SK-N-DZ (cell line): ENCODE results near the gene SDCCAG8.

Experiments used
- DNase-seq: peaks from one replicate; pipeline ENCODE4 v3.0.0-alpha.2; 2015; ENCODE audit warnings: low spot score

Gene SDCCAG8

GRCh38 chr1:243482141-243483022, 226.5 kb downstream of the SDCCAG8 start:
- no peak for DNase-seq

GRCh38 chr1:243483071-243483771, 227.4 kb downstream of the SDCCAG8 start:
- no peak for DNase-seq

- DNase-seq, result no peak
These were observed 228.1 kb downstream of the SDCCAG8 start for GRCh38 chr1:243483952-243484351.

DNA sequence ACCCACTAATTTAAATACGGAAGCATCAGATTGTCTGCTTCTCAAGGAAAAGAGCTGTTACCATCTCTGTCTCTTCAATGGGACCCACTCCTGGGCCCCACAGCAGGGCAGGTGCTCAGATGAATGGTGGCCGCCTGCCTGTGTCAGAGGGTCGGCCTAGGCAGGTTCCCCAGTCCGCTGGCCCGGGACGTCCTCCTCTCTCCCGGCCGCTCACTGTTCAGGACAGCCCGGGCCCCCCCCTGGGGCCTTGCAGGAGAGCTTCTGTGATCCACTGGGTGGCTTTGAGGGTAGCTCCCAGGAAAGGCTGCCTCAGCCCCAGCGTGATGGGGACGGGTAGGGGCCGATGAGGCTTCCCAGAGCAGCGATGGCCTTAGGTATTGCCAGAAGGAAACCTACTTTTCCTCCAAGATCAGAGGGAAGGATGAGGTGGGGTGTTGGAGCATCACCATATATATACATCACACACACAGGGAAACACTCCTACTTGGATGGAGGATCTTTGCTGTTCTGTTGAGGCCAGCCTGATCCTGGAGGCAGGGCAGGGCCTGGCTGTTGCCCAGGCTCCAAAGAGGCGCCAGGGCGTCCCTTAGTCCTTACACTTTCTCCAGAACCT, 231.3 kb downstream of the SDCCAG8 start:
- DNase-seq, result no peak

GRCh38 chr1:243487649-243488227, 231.9 kb downstream of the SDCCAG8 start:
- DNase-seq, result no peak

DNA sequence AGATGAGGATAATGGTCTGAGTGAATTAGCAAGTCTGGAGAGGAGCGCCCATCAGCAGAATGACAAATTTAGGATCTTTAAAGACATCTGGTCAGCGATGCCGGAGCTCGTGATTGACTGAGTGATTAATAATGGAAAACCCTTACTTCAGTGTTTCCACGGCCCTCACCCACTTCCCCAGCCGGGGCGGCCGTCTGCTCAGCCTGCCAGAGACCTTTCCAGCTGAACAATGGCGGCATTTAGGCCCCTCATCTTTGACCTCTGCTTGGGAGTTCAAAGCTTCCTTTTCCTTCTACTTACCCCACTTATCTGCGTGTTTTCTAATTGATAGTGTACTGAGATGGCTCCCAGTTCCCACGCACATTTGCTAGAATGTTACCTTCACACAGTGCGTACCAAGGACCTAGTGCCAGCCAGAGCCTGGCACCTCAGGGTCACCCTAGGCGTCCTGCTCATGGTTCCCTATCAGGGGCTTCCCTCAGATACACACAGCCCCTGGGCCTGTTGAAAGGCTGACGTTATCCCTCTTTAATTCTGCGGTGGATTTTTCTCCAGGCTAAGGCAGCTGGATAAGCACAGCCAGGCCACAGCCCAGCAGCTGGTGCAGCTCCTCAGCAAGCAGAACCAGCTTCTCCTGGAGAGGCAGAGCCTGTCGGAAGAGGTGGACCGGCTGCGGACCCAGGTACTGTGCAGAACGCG, 232.8 kb downstream of the SDCCAG8 start:
- no peak for DNase-seq

GRCh38 chr1:243489158-243489527, 233.3 kb downstream of the SDCCAG8 start:
- DNase-seq, result no peak

GRCh38 chr1:243489681-243490546, 234.1 kb downstream of the SDCCAG8 start:
- no peak for DNase-seq

DNA sequence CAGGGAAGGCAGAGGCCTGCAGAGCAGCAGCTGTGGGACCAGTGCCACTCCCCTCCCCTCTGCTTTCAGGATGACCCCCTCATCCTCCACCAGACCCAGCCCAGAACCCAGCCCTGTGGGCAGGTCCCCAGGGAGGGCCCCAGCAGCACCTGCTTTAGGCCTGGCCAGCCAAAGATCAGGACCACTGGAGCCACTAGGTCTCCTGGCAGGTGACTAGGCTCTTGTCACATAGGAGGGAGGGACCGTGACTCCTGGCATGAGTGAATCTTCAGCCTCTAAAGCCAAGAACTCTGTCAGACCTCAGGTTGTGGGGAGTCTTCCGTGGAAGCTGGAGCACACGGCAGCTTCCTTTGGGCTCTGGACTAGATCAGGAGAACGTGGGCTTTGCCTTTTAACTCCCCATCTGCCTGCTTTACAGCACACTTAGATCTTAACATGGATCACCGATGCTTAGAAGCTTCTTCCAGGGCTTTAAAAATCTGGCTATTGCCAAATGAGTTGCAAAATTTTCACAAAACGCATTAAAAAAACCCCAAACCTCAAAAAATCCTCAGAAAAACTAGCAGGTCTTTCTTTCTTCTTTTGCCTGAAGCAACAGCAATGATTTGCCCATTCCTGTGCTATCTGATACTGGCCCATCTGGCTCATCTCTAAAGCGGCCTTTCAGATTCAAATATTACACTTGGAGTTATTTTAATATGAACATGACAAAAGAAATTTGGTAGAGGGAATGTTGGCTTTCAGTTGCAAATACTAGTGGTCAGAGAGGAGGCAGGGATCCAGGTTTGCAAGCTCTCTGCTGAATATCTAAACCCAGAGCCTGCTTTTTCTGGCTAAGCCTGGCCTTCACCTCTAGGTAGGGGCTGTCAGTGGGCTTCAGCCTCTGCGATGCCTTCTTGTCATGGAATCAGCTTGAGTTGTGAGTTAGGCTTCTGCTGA, 235.2 kb downstream of the SDCCAG8 start:
- DNase-seq, result no peak

- DNase-seq, result peak; percentile 83
These were observed 237.6 kb downstream of the SDCCAG8 start for GRCh38 chr1:243493156-243494129.

DNA sequence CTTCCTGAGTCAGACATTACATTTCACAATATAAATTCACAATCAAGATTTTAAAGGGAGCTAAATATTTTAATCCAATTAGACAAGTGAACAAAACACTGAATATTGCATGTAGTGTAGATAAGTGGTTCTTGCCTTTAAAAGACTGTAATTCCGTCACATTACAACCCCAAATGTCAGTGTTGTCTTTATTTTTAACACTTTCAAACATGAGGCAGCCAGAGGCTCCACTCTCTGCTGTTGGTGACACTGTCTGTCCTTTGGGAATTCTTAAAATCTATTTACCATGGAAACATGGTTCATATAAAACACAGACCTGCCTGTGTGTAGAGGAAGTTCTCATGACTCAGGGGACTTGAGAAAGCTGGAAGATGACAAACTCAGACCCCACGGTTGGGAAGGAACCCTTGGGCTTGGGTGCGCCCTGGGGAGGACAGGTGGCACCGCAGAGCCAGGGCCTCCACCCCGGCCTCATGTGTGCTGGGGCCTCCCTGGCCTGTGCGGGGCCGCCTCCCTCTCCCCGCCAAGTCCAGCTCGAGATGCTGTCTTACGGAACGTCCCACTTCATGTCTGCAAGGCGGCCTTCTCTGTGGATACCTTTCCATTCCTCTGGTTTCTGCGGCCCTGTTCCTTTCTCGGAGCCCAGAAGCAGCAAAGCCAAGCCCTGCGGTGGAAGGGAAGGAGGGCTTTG, 239.0 kb downstream of the SDCCAG8 start:
- DNase-seq, result no peak

GRCh38 chr1:243495442-243496186, 239.8 kb downstream of the SDCCAG8 start:
- peak; percentile 23 for DNase-seq

DNA sequence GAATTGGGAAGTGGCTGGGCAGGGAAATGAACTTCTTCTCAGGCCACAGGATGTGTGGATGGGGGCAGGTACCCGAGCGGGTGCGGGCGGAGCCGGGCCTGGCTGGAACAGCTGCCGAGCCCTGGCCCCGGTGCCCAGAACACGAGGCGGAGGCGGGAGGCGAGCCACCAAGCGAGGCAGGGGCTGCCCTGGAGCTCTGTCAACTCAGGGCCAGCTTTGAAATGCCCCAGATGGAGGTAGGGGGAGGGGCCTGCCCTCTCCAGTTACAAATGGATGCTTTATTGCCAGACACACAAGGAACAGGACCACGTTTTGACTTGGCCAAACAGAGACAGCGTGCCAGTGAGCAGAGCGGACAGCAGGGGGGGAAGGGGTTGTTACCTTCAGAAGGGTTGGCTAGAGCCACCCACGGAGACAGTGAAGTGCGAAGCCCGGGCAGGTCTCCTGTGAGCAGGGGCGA, 240.4 kb downstream of the SDCCAG8 start:
- peak; percentile 88 for DNase-seq

- DNase-seq, result no peak
These were observed 241.0 kb downstream of the SDCCAG8 start for GRCh38 chr1:243496806-243497205.

DNA sequence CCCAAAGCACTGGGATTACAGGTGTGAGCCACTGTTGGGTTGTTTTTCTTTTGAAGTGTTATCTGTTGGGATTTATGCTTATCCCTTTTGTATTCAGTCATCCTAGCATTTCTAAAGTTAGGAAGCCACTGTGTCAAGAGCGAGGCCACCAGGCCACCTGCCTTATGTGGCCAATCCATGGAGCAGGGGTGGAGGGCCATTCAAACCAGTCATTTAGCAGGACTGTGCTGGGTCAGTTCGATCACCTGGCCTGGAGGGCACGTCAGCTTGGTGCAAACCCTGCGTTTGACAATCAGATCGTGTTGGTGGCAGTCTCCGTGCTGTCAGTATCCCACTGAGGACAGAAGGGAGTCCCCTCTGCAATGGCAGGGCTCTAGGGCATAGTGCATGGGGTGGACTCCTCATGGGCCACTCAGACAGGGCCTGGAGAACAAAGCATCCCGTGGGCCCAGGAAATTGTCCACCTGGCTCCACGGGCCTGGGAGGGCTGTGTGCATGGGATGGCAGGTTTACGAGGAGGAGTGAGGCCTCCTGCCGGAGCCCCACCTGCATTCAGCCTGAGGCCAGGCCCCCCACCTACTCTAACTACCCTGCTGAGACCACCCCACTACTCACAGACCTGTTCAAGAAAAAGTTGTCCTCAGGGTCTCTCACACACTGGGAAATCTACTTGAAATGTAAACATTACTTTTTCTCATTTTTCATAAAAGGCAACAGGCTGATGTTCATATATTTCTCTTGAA, 242.3 kb downstream of the SDCCAG8 start:
- no peak for DNase-seq

DNA sequence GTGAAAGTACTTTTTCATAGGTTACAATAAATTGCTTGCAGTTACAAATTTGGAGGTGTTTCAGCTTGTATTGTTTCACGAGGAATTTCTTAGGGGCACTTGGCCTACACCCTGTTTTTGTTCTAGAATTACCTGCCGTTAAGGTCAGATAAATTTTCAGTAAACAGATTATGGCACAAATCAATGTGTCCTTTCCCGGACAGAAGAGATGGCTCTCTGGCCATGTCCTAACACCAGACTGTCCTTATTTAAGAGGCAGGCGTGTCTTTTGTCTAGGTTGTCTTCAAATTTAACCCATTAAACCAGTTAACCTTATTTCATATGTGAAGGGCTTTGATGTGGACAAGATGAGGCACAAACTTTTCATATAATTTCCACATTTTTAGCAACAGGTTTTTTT, 243.4 kb downstream of the SDCCAG8 start:
- no peak for DNase-seq
